ENCODE results near the gene COMT. TPM values are rescaled to one million over a fixed set of nuclear protein-coding genes. Genes with fewer than 3 reads are reported as not detected.

COMT gene
- total RNA-seq, 1 donor from 2014 or later, result 240 TPM

- H3K36me3 ChIP-seq, result peaks cover 0 to 9% of the 10 kb centered on the region in 2 donors
- no peak overlapping the region for H3K4me3 ChIP-seq
- DNase-seq (ENCODE audit: extremely low spot score in 2 of 2), result no peak
- H3K4me1 ChIP-seq, result no peaks in the 10 kb centered on the region
- no peak overlapping the region for H3K27ac ChIP-seq
- H3K27me3 ChIP-seq, result no peaks in the 10 kb centered on the region
- H3K9me3 ChIP-seq, result no peaks in the 10 kb centered on the region
- no peak for TF ChIP-seq CTCF (IDR thresholded peaks at IDR 0.05)
- no peak for TF ChIP-seq POLR2A (IDR thresholded peaks at IDR 0.05)
- no peak for TF ChIP-seq POLR2AphosphoS5 (IDR thresholded peaks at IDR 0.05; ENCODE audit: insufficient read depth in 1 of 2, low read depth in 1 of 2)
- intact Hi-C loops (cut with DNase I), result no loop called here
Measured at GRCh38 chr22:19898831-19899567, 42.6 kb upstream of the COMT start.

DNA sequence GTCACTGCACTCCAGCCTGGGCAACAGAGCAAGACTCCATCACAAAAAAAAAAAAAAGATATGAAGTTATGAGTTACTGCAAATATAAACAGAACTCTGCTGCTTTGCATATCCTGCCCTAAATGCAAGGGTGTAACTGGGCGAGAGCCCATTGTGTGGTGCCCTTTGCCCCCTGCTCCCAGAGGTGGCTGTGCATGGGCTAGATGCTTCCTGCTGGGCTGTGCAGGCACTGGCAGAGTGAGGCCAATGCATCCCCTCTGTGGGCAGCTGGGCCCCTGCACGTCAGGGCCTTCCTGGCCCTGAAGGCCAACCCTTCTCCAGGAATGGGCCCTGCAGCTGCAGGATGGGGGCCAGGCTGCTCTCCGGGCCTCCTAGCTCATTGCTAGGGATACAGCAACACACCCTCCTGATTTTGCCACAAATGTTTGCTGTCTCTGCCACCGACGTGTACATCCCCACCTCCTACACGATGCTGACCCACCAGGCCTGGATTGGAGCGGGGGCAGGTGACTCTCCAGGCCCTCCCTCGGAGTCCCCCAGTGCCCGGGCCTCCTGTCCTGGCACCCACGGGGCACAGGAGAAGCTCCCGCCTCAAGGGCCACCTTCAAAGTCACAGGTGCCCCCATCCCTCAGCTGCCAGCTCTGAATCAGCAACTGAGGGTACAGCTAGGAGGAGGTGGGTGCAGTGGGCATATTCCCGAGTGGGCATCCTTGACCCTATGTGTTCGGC lies 40.7 kb upstream of the COMT start:
- no peaks in the 10 kb centered on the region for H3K27me3 ChIP-seq
- intact Hi-C loops (cut with DNase I), result no loop called here
- H3K4me3 ChIP-seq, result no peak overlapping the region
- no peaks in the 10 kb centered on the region for H3K9me3 ChIP-seq
- no peak for TF ChIP-seq POLR2A (IDR thresholded peaks at IDR 0.05)
- TF ChIP-seq CTCF (IDR thresholded peaks at IDR 0.05), result no peak
- no peak for TF ChIP-seq POLR2AphosphoS5 (IDR thresholded peaks at IDR 0.05; ENCODE audit: insufficient read depth in 1 of 2, low read depth in 1 of 2)
- H3K36me3 ChIP-seq, result peaks cover 0 to 9% of the 10 kb centered on the region in 2 donors
- H3K27ac ChIP-seq, result no peak overlapping the region
- DNase-seq (ENCODE audit: extremely low spot score in 2 of 2), result no peak
- H3K4me1 ChIP-seq, result no peaks in the 10 kb centered on the region

DNA sequence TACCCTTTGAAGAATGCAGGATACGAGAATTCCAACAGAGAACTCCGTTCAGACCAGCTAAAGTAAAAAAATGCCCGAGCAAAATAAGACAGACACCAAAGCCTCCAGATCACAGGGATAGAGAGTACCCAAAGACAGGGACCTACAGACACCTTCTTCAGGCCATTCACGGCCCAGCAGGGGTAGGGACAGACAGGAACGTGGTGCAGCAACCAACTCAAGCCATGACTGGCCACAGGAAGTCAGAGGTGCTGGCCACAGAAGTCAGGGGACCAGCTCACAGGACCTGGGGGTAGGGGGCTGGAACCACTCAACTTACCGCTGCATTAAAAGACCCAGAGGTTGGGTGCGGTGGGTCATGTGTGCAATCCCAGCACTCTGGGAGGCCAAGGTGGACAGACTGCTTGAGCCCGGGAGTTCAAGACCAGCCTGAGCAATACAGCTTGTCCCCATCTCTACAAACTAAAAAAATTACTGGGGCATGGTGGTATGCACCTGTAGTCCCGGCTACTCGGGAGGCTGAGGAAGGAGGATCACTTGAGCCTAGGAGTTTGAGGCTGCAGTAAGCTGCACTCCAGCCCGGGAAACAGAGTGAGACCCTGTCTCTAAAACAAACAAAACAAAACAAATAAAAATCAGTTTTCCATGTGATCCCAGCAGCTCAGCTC lies 39.9 kb upstream of the COMT start:
- peaks cover 0 to 9% of the 10 kb centered on the region in 2 donors for H3K36me3 ChIP-seq
- no peak overlapping the region for H3K4me3 ChIP-seq
- DNase-seq (ENCODE audit: extremely low spot score in 2 of 2), result no peak
- H3K27me3 ChIP-seq, result no peaks in the 10 kb centered on the region
- intact Hi-C loops (cut with DNase I), result no loop called here
- H3K9me3 ChIP-seq, result no peaks in the 10 kb centered on the region
- no peak overlapping the region for H3K27ac ChIP-seq
- H3K4me1 ChIP-seq, result no peaks in the 10 kb centered on the region
- TF ChIP-seq CTCF (IDR thresholded peaks at IDR 0.05), result no peak
- no peak for TF ChIP-seq POLR2AphosphoS5 (IDR thresholded peaks at IDR 0.05; ENCODE audit: insufficient read depth in 1 of 2, low read depth in 1 of 2)
- no peak for TF ChIP-seq POLR2A (IDR thresholded peaks at IDR 0.05)

GRCh38 chr22:19902245-19902715 lies 39.3 kb upstream of the COMT start:
- peaks cover 0 to 9% of the 10 kb centered on the region in 2 donors for H3K36me3 ChIP-seq
- intact Hi-C loops (cut with DNase I), result no loop called here

More at GRCh38 chr22:19902245-19902715, 39.3 kb upstream of the COMT start:
- TF ChIP-seq POLR2AphosphoS5 (IDR thresholded peaks at IDR 0.05; ENCODE audit: insufficient read depth in 1 of 2, low read depth in 1 of 2) (no peak), POLR2A (IDR thresholded peaks at IDR 0.05) (no peak), CTCF (IDR thresholded peaks at IDR 0.05) (no peak)
- DNase-seq (ENCODE audit: extremely low spot score in 2 of 2), result no peak
- H3K4me3 ChIP-seq, result no peak overlapping the region
- no peak overlapping the region for H3K27ac ChIP-seq
- no peaks in the 10 kb centered on the region for H3K4me1 ChIP-seq
- no peaks in the 10 kb centered on the region for H3K27me3 ChIP-seq
- H3K9me3 ChIP-seq, result no peaks in the 10 kb centered on the region
